Muscle of leg (tissue), 11 donors: Measurements from ENCODE around the gene BUD23. TPM values are rescaled to one million over a fixed set of nuclear protein-coding genes. Genes with fewer than 3 reads are reported as not detected.
A peak's percentile ranks its signal among the peaks of the same experiment; 100 is the strongest.
"Not testable (repeated sequence)": the region's sequence is repeated elsewhere in the genome, so short reads cannot be mapped to it uniquely, and the experiment has no call there.

Source experiments
- DNase-seq: peaks from one replicate; pipeline ENCODE4 v3.0.0; 2013
- H3K27ac ChIP-seq: one replicate; pipeline ENCODE4 v1.5.1; 2013; ENCODE audit warnings: mild to moderate bottlenecking, low read length, control low read depth
- H3K27me3 ChIP-seq: one replicate; pipeline ENCODE4 v1.6.1; 2013; ENCODE audit warnings: low read length; ENCODE audit not compliant: control insufficient read depth, insufficient read depth
- H3K36me3 ChIP-seq: one replicate; pipeline ENCODE4 v1.6.1; 2013; ENCODE audit warnings: low read length; ENCODE audit not compliant: control insufficient read depth, insufficient read depth
- H3K4me1 ChIP-seq: one replicate; pipeline ENCODE4 v1.6.1; 2013; ENCODE audit warnings: low read length; ENCODE audit not compliant: control insufficient read depth, insufficient read depth
- H3K4me3 ChIP-seq: one replicate; pipeline ENCODE4 v1.5.1; 2013; ENCODE audit warnings: low read length, control low read depth
- H3K9me3 ChIP-seq: replicated peaks from 2 replicates; pipeline ENCODE4 v1.6.1; 2013; ENCODE audit warnings: low read depth, low read length; ENCODE audit not compliant: control insufficient read depth
- WGBS: methylation state at CpG from one replicate; pipeline ENCODE4 v1.1.5; 2013; ENCODE audit warnings: missing lambda C conversion rate; ENCODE audit not compliant: insufficient coverage; 5-methylcytosine and 5-hydroxymethylcytosine counted together
- polyA plus RNA-seq, 8 donors: library from polyadenylated mRNA; unstranded; fragments of 120-200 nt; gene quantifications; one replicate each; pipeline versions ENCODE4 v1.2.1 to v1.2.3, GENCODE V29; 2013; ENCODE audit warnings: inconsistent platforms in 1 of 8, low replicate concordance in 1 of 8; ENCODE audit not compliant: insufficient read length in 8 of 8, insufficient read depth in 1 of 8
- total RNA-seq: library from RNA; stranded (reverse); fragments of 120-200 nt; gene quantifications from one replicate; pipeline ENCODE4 v1.2.4, GENCODE V29; 2013

Gene BUD23
- total and polyA plus RNA-seq, 9 donors: 34.3 to 87.1 (median 78.9) TPM

- no peaks in the 10 kb centered on the region for H3K9me3 ChIP-seq
- H3K4me1 ChIP-seq: peaks cover 19% of the 10 kb centered on the region
- peaks cover 14% of the 10 kb centered on the region for H3K27me3 ChIP-seq
- peaks cover 4% of the 10 kb centered on the region for H3K36me3 ChIP-seq
- peak; percentile 95 for DNase-seq
- 2% methylated on average over 71 of the region's 79 CpGs for WGBS
- H3K4me3 ChIP-seq: peak within 1 kb of the TSS; percentile 67
- H3K27ac ChIP-seq: no peak within 1 kb of the TSS
Observed at GRCh38 chr7:73667344-73668102, 15.9 kb upstream of the BUD23 start, which contains the start of gene VPS37D. Gene VPS37D, plus strand, starts transcription at chr7:73667831. Its CDS starts 128 bp downstream, at chr7:73667959.

- peak overlapping the region; percentile 67 for H3K4me3 ChIP-seq
- peaks cover 4% of the 10 kb centered on the region for H3K36me3 ChIP-seq
- H3K4me1 ChIP-seq: peaks cover 19% of the 10 kb centered on the region
- peak; percentile 23 for DNase-seq
- WGBS: under 1% methylated on average over 38 of the region's 52 CpGs
- no peak overlapping the region for H3K27ac ChIP-seq
- H3K27me3 ChIP-seq: peaks cover 14% of the 10 kb centered on the region
- H3K9me3 ChIP-seq: no peaks in the 10 kb centered on the region
Observed at GRCh38 chr7:73668103-73668885, 15.1 kb upstream of the BUD23 start.

DNA sequence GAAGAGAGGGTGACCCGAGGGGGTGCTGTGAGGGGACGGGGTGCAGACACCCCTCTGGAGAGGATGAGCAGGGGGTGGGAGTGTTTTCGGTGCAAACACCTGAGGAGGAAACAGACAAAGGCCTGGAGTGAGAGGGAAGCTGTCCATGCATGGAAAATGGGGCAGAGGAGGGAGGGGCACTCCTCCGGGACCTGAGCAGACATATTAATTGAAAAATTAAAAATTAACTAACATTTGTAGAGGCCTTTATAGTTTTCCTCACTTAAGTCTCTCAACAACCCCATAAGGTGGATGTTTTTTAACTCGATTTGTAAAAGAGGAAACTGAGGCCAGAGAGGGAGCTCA lies 14.5 kb upstream of the BUD23 start:
- Histone ChIP-seq H3K4me1 (peaks cover 19% of the 10 kb centered on the region), H3K36me3 (peaks cover 4% of the 10 kb centered on the region), H3K27me3 (peaks cover 14% of the 10 kb centered on the region), H3K9me3 (no peaks in the 10 kb centered on the region), H3K27ac (no peak overlapping the region), H3K4me3 (peak overlapping the region; percentile 67)
- 3% methylated on average over 3 of the region's 5 CpGs for WGBS
- no peak for DNase-seq

DNA sequence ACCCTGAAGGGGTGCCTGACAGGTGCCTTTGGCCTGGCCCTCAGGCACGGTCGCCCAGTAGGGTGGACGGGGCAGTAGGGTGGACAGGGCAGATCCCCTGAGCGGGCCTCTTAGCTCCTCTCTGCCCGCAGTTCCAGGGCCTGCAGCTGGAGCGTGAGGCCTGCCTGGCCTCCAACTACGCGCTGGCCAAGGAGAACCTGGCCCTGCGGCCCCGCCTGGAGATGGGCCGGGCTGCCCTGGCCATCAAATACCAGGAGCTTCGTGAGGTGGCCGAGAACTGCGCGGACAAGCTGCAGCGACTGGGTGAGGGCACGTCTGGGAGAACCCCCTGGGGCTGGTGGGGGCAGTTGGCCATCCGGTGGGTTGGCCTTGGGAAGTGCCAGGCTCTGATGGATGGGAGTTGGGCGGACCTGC lies 14.1 kb upstream of the BUD23 start:
- H3K27ac ChIP-seq: no peak overlapping the region
- H3K27me3 ChIP-seq: peaks cover 14% of the 10 kb centered on the region
- peaks cover 19% of the 10 kb centered on the region for H3K4me1 ChIP-seq
- 47% methylated on average over 17 of the region's 19 CpGs for WGBS
- no peak for DNase-seq
- peaks cover 4% of the 10 kb centered on the region for H3K36me3 ChIP-seq
- H3K9me3 ChIP-seq: no peaks in the 10 kb centered on the region
- H3K4me3 ChIP-seq: no peak overlapping the region

- Histone ChIP-seq H3K9me3 (no peaks in the 10 kb centered on the region), H3K36me3 (peaks cover 4% of the 10 kb centered on the region), H3K27ac (no peak overlapping the region), H3K4me3 (no peak overlapping the region), H3K4me1 (peaks cover 19% of the 10 kb centered on the region), H3K27me3 (peaks cover 14% of the 10 kb centered on the region)
- no peak for DNase-seq
- WGBS: 76% methylated on average over 9 of the region's 12 CpGs
Observed at GRCh38 chr7:73669858-73670385, 13.5 kb upstream of the BUD23 start.

GRCh38 chr7:73671322-73671661 lies 12.1 kb upstream of the BUD23 start:
- no peak for DNase-seq
- Histone ChIP-seq H3K27me3 (peaks cover 6% of the 10 kb centered on the region), H3K4me3 (no peak overlapping the region), H3K4me1 (peaks cover 19% of the 10 kb centered on the region), H3K9me3 (no peaks in the 10 kb centered on the region), H3K36me3 (peaks cover 4% of the 10 kb centered on the region), H3K27ac (no peak overlapping the region)
- 27% methylated on average over 5 of the region's 12 CpGs for WGBS

GRCh38 chr7:73671857-73672445 lies 11.4 kb upstream of the BUD23 start:
- WGBS: 89% methylated on average over 13 of the region's 15 CpGs
- Histone ChIP-seq H3K4me1 (peaks cover 19% of the 10 kb centered on the region), H3K27ac (no peak overlapping the region), H3K36me3 (peaks cover 4% of the 10 kb centered on the region), H3K9me3 (no peaks in the 10 kb centered on the region), H3K4me3 (no peak overlapping the region), H3K27me3 (peaks cover 6% of the 10 kb centered on the region)
- no peak for DNase-seq

- no peak for DNase-seq
- Histone ChIP-seq H3K4me1 (peaks cover 2% of the 10 kb centered on the region), H3K36me3 (peaks cover 22% of the 10 kb centered on the region), H3K27me3 (no peaks in the 10 kb centered on the region), H3K4me3 (no peak overlapping the region), H3K9me3 (no peaks in the 10 kb centered on the region), H3K27ac (no peak overlapping the region)
- 100% methylated on average over 1 of the region's 1 CpG for WGBS
Observed at GRCh38 chr7:73674468-73675124, 8.8 kb upstream of the BUD23 start.

GRCh38 chr7:73676062-73676461 lies 7.3 kb upstream of the BUD23 start:
- DNase-seq, H3K27ac ChIP-seq, H3K9me3 ChIP-seq, H3K4me1 ChIP-seq, H3K4me3 ChIP-seq, H3K27me3 ChIP-seq: not testable (repeated sequence)
- H3K36me3 ChIP-seq: peaks cover 29% of the 10 kb centered on the region
- WGBS: 71% methylated on average over 3 of the region's 9 CpGs
